HEK293 (cell line): ENCODE results near the gene RPL27.
A peak's percentile ranks its signal among the peaks of the same experiment; 100 is the strongest.

ENCODE experiments used
- GLI2 ChIP-seq: fragments of 450-650 bp; formaldehyde crosslinking; IDR thresholded peaks from 2 replicates; pipeline ENCODE4; 2017; ENCODE audit warnings: missing biosample characterization, missing genetic modification characterization, low read depth, borderline replicate concordance
- KLF1 ChIP-seq: fragments of 450-650 bp; formaldehyde crosslinking; IDR thresholded peaks from 2 replicates; pipeline ENCODE4 v1.5.1; 2016; ENCODE audit warnings: missing biosample characterization, missing genetic modification characterization
- SALL2 ChIP-seq: fragments of 450-650 bp; formaldehyde crosslinking; IDR thresholded peaks from 2 replicates; pipeline ENCODE4 v1.5.0; 2017; ENCODE audit warnings: missing biosample characterization, mild to moderate bottlenecking, missing genetic modification characterization, borderline replicate concordance
- SP2 ChIP-seq: fragments of 450-650 bp; formaldehyde crosslinking; IDR thresholded peaks from 2 replicates; pipeline ENCODE4 v1.5.1; 2016; ENCODE audit warnings: missing biosample characterization, missing genetic modification characterization
- ZBTB20 ChIP-seq: fragments of 450-650 bp; formaldehyde crosslinking; IDR thresholded peaks from 2 replicates; pipeline ENCODE4 v1.5.1; 2016; ENCODE audit warnings: missing biosample characterization, missing genetic modification characterization
- ZEB2 ChIP-seq: fragments of 450-650 bp; formaldehyde crosslinking; IDR thresholded peaks from 2 replicates; pipeline ENCODE4 v1.5.1; 2016; ENCODE audit warnings: missing biosample characterization, missing genetic modification characterization
- ZFP37 ChIP-seq: fragments of 450-650 bp; formaldehyde crosslinking; IDR thresholded peaks from 2 replicates; pipeline ENCODE4 v1.5.1; 2016; ENCODE audit warnings: missing biosample characterization, missing genetic modification characterization
- ZNF10 ChIP-seq: fragments of 450-650 bp; formaldehyde crosslinking; IDR thresholded peaks from 2 replicates; pipeline ENCODE4 v1.5.1; 2017; ENCODE audit warnings: missing biosample characterization, missing genetic modification characterization
- ZNF155 ChIP-seq: fragments of 450-650 bp; formaldehyde crosslinking; IDR thresholded peaks from 2 replicates; pipeline ENCODE4 v1.5.1; 2016; ENCODE audit warnings: missing biosample characterization, missing genetic modification characterization
- ZNF174 ChIP-seq: fragments of 450-650 bp; formaldehyde crosslinking; IDR thresholded peaks from 2 replicates; pipeline ENCODE4 v1.5.0; 2017; ENCODE audit warnings: missing biosample characterization, mild to moderate bottlenecking, missing genetic modification characterization
- ZNF2 ChIP-seq: fragments of 450-650 bp; formaldehyde crosslinking; IDR thresholded peaks from 2 replicates; pipeline ENCODE4 v1.5.1; 2016; ENCODE audit warnings: missing biosample characterization, missing genetic modification characterization
- ZNF521 ChIP-seq: fragments of 450-650 bp; formaldehyde crosslinking; IDR thresholded peaks from 2 replicates; pipeline ENCODE4 v1.5.1; 2017; ENCODE audit warnings: missing biosample characterization, mild to moderate bottlenecking, missing genetic modification characterization
- ZNF629 ChIP-seq: fragments of 450-650 bp; formaldehyde crosslinking; IDR thresholded peaks from 2 replicates; pipeline ENCODE4 v1.5.1; 2017; ENCODE audit warnings: missing biosample characterization, missing genetic modification characterization
- ZNF776 ChIP-seq: fragments of 450-650 bp; formaldehyde crosslinking; IDR thresholded peaks from 2 replicates; pipeline ENCODE4 v1.5.0; 2017; ENCODE audit warnings: missing biosample characterization, missing genetic modification characterization, borderline replicate concordance
- ZNF785 ChIP-seq: fragments of 450-650 bp; formaldehyde crosslinking; IDR thresholded peaks from 2 replicates; pipeline ENCODE4 v1.5.1; 2016; ENCODE audit warnings: missing biosample characterization, missing genetic modification characterization
- ZSCAN16 ChIP-seq: fragments of 450-650 bp; formaldehyde crosslinking; IDR thresholded peaks from 2 replicates; pipeline ENCODE4 v1.5.1; 2016; ENCODE audit warnings: missing biosample characterization, missing genetic modification characterization
- TF ChIP-seq, protein P1 (sequence below): fragments of 450-650 bp; formaldehyde crosslinking; IDR thresholded peaks from 2 replicates; pipeline ENCODE4 v1.5.1; 2016; ENCODE audit warnings: missing biosample characterization, missing genetic modification characterization
- TF ChIP-seq, protein P2 (sequence below): fragments of 450-650 bp; formaldehyde crosslinking; IDR thresholded peaks from 2 replicates; pipeline ENCODE4 v1.5.1; 2017; ENCODE audit warnings: missing biosample characterization, missing genetic modification characterization
- TF ChIP-seq, protein P3 (sequence below): fragments of 450-650 bp; formaldehyde crosslinking; IDR thresholded peaks from 2 replicates; pipeline ENCODE4 v1.5.1; 2016; ENCODE audit warnings: missing biosample characterization, missing genetic modification characterization
- TF ChIP-seq, protein P4 (sequence below): fragments of 450-650 bp; formaldehyde crosslinking; IDR thresholded peaks from 2 replicates; pipeline ENCODE4 v1.5.1; 2016; ENCODE audit warnings: missing biosample characterization, missing genetic modification characterization
- TF ChIP-seq, protein P5 (sequence below): fragments of 450-650 bp; formaldehyde crosslinking; IDR thresholded peaks from 2 replicates; pipeline ENCODE4 v1.5.1; 2016; ENCODE audit warnings: missing biosample characterization, missing genetic modification characterization, borderline replicate concordance

The RPL27 gene

DNA sequence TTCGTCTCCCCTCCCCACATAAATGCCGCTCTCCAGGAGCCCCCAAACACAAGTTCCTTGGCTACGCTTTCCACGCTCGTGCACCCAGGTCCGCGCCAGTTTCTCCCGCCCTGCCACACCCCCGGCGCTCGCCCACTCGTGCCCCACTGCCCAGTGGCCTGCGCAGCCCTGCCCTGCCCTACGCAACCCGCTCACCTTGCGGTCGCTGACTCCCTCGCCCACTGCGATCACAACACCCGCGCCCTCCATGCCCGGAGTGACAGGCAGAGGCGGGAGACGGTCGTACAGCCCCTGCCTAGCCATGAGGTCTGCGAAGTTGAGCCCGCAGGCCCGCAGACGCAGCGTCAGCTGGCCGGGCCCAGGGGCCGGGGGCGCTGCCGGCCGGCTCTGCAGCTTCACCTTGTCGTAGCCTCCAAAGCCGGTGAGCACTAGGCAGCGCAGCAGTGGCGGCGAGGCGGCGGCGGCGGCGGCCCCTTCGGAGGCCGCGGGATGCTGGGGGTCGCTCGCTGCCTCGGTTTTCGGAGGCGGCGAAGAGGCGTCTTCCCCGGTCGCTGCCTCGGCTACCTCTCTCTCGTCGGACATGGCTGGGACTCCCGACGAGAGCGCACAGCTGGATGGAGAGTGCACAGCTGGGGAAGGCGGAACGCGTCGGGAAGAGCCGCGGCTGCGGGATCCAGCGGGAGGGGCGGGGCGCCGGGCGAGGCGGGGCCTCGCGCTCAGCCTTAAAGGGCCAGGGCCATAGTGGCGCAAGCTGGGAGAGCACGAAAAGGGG lies 23.7 kb downstream of the RPL27 start, which contains the start of gene VAT1 (continued):
- TF ChIP-seq ZSCAN16 (no peak), GLI2 (no peak), KLF1 (tag by site-specific recombination) (peak; percentile 44), ZNF785 (tag by site-specific recombination) (0 out of 2 replicates have a peak, but pooled peaks have one; percentile 46), ZNF2 (tag by site-specific recombination) (peak; percentile 81), ZBTB20 (tag by site-specific recombination) (peak; percentile 84), ZNF521 (tag by site-specific recombination) (no peak), ZNF155 (no peak), SP2 (tag by site-specific recombination) (peak; percentile 74), ZEB2 (tag by site-specific recombination) (peak; percentile 91), ZNF776 (tag by site-specific recombination) (no peak), SALL2 (tag by site-specific recombination) (no peak), ZNF174 (tag by site-specific recombination) (no peak), ZNF10 (peak; percentile 43; the same call in 1 of the 2 replicates), ZNF629 (tag by site-specific recombination) (peak; percentile 46; the same call in 1 of the 2 replicates), ZFP37 (0 out of 2 replicates have a peak, but pooled peaks have one; percentile 56)
- TF ChIP-seq, protein P1, sequence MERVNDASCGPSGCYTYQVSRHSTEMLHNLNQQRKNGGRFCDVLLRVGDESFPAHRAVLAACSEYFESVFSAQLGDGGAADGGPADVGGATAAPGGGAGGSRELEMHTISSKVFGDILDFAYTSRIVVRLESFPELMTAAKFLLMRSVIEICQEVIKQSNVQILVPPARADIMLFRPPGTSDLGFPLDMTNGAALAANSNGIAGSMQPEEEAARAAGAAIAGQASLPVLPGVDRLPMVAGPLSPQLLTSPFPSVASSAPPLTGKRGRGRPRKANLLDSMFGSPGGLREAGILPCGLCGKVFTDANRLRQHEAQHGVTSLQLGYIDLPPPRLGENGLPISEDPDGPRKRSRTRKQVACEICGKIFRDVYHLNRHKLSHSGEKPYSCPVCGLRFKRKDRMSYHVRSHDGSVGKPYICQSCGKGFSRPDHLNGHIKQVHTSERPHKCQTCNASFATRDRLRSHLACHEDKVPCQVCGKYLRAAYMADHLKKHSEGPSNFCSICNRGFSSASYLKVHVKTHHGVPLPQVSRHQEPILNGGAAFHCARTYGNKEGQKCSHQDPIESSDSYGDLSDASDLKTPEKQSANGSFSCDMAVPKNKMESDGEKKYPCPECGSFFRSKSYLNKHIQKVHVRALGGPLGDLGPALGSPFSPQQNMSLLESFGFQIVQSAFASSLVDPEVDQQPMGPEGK (tag by site-specific recombination) = peak; percentile 44; the same call in 1 of the 2 replicates
- TF ChIP-seq, protein P2, sequence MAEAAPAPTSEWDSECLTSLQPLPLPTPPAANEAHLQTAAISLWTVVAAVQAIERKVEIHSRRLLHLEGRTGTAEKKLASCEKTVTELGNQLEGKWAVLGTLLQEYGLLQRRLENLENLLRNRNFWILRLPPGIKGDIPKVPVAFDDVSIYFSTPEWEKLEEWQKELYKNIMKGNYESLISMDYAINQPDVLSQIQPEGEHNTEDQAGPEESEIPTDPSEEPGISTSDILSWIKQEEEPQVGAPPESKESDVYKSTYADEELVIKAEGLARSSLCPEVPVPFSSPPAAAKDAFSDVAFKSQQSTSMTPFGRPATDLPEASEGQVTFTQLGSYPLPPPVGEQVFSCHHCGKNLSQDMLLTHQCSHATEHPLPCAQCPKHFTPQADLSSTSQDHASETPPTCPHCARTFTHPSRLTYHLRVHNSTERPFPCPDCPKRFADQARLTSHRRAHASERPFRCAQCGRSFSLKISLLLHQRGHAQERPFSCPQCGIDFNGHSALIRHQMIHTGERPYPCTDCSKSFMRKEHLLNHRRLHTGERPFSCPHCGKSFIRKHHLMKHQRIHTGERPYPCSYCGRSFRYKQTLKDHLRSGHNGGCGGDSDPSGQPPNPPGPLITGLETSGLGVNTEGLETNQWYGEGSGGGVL = no peak; the same call in 1 of the 2 replicates
- TF ChIP-seq, protein P3, sequence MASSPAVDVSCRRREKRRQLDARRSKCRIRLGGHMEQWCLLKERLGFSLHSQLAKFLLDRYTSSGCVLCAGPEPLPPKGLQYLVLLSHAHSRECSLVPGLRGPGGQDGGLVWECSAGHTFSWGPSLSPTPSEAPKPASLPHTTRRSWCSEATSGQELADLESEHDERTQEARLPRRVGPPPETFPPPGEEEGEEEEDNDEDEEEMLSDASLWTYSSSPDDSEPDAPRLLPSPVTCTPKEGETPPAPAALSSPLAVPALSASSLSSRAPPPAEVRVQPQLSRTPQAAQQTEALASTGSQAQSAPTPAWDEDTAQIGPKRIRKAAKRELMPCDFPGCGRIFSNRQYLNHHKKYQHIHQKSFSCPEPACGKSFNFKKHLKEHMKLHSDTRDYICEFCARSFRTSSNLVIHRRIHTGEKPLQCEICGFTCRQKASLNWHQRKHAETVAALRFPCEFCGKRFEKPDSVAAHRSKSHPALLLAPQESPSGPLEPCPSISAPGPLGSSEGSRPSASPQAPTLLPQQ (tag by site-specific recombination) = peak; percentile 53; the same call in 1 of the 2 replicates
- TF ChIP-seq, protein P4, sequence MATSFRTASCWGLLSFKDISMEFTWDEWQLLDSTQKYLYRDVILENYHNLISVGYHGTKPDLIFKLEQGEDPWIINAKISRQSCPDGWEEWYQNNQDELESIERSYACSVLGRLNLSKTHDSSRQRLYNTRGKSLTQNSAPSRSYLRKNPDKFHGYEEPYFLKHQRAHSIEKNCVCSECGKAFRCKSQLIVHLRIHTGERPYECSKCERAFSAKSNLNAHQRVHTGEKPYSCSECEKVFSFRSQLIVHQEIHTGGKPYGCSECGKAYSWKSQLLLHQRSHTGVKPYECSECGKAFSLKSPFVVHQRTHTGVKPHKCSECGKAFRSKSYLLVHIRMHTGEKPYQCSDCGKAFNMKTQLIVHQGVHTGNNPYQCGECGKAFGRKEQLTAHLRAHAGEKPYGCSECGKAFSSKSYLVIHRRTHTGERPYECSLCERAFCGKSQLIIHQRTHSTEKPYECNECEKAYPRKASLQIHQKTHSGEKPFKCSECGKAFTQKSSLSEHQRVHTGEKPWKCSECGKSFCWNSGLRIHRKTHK = no peak
- TF ChIP-seq, protein P5, sequence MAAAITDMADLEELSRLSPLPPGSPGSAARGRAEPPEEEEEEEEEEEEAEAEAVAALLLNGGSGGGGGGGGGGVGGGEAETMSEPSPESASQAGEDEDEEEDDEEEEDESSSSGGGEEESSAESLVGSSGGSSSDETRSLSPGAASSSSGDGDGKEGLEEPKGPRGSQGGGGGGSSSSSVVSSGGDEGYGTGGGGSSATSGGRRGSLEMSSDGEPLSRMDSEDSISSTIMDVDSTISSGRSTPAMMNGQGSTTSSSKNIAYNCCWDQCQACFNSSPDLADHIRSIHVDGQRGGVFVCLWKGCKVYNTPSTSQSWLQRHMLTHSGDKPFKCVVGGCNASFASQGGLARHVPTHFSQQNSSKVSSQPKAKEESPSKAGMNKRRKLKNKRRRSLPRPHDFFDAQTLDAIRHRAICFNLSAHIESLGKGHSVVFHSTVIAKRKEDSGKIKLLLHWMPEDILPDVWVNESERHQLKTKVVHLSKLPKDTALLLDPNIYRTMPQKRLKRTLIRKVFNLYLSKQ = no peak
